GM19351 (cell line): ENCODE measurements around the gene TPRG1.

ENCODE experiments used
- ATAC-seq: cut with Tn5 transposase; IDR thresholded peaks from one replicate; pipeline ENCODE4 v1.9.1; 2021; ENCODE audit warnings: mild to moderate bottlenecking, moderate library complexity; ENCODE audit not compliant: unreplicated experiment

TPRG1 gene

DNA sequence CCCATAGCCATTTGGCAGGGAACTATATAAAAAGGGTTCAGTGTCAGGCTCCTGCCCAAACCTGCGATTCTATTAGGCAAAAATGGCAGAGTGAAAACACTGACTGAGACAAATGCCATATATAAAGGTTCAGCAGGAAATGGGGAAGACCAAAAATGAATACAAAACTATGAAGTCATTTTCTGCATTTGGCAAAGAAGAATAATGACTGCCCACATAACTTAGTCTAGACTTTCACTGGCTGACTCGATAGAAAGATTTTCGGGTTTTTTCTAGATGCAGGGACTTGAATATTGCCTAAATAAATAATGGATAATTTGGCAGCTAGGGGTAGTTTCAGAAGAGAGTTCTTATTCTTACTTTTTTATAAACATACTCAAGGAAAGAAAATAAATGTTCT, 178.0 kb downstream of the TPRG1 start:
- peak; percentile 74 for ATAC-seq

GRCh38 chr3:189353318-189353965, 181.7 kb downstream of the TPRG1 start:
- no peak for ATAC-seq

DNA sequence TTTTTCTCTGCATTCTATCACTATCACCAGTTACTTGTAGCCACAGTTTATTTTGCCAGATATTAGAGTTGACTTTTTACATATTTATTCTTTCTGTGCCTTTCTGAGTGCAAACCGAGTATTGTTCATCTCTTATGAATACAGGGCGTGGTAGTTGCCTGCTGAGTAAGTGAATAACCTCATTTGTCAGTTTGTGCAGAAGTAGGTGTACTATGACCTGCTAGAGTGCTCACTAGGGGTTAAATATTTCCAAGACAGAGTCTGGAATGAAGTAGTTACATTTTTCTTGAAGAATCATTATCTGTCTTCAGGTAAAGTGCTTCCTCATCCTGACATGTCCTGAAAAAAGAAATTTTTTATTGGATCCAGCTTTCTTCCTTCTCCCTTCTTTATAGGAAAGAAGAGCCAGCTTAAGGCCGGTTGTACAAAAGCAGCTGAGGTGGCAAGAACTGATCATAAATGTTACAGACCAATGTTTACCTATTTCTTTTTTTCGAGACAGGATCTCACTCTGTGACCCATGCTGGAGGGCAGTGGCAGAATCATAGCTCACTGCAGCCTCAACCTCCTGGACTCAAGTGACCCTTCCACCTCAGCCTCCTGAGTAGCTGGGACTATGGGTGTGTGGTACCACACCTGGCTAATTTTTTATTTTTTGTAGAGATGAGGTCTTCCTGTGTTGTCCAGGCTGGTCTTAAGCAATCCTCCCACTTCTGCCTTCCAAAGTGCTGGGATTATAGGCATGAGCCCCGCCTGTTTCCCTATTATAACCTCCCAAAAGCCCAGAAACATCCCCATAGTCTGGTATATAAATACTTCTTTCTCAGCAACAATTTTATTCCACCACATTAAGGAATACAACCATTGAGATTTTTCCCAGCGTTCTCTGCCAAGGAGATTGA, 182.5 kb downstream of the TPRG1 start:
- ATAC-seq, result no peak

DNA sequence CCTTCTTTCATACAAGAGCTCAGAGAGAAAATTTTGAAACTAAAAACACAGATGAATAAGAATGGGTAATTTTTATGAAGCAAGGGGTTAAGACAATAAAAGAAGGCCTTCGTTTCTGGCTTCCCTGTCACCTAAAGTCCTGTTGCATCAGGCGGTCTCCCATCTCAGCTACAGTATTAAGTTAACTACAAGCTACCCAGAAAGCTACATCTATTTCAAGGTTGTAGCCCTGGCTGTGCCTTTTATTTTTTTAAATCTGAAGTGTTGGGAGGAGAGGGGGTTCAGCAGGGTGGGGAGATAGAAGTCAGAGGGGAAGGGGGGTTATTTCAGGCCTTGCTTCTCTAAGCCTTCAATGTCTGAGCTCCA, 183.3 kb downstream of the TPRG1 start:
- ATAC-seq, result no peak

- no peak for ATAC-seq
Observed at GRCh38 chr3:189355481-189356201, 183.9 kb downstream of the TPRG1 start.

GRCh38 chr3:189360291-189360690, 188.5 kb downstream of the TPRG1 start:
- no peak for ATAC-seq

DNA sequence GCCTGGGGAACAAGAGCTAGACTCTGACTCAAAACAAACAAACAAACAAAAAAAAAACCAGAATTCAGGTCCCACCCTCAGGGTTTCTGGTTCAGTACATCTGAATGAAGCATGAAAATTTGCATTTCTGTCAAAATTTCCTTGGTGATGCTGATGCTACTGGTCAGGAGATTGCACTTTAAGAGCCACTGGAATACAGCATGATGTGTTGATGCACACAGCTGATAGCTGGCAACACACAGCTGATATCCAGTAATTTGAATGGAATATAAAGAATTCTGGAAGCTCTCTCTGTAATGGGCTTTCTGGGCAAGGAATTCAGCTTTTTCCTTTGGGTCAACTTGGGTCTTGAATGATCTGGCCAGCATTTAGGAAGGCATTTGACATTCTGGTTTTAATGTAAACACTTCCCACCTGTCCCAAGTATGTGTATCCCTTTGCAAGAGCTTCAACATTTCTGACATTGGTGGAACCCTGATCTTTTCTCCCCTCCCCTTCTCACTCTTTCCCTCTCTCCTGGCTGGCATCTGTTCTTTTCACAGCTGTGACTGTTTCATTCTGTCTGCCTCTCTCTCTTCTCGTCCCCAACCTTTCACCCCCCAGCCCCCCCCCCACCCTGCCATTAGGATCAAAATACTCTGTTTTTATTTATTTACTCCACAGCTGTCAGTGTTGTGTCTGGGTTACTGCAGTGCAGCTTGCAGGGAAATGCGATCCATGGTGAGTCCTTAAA, 189.5 kb downstream of the TPRG1 start:
- no peak for ATAC-seq

DNA sequence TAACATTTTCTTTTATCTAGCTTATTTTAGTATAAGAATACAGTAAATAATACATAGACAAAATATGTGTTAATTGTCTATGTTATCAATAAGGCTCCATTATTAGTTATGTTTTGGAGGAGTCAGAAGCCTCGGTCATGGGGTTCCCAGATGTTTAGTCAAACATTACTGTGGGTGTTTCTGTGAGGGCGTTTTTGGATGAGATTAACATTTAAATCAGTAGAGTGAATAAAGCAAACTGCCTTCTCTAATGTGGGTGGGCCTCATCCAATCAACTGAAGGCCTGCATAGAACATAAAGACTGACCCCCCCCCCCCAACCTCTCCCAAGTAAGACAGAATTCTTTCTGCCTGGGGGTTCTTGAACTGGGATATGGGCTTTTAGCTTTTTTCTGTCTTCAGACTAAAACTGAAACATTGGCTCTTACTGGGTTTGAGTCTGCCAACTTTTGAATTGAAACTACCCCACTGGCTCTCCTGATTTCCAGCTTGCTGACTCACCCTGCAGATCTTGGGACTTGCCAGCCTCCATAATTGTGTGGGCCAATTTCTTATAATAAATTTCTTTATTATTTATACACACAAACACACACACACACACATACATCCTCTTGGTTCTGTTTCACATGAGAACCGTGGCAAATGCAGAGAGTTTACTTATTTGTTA, 192.0 kb downstream of the TPRG1 start:
- ATAC-seq, result no peak

DNA sequence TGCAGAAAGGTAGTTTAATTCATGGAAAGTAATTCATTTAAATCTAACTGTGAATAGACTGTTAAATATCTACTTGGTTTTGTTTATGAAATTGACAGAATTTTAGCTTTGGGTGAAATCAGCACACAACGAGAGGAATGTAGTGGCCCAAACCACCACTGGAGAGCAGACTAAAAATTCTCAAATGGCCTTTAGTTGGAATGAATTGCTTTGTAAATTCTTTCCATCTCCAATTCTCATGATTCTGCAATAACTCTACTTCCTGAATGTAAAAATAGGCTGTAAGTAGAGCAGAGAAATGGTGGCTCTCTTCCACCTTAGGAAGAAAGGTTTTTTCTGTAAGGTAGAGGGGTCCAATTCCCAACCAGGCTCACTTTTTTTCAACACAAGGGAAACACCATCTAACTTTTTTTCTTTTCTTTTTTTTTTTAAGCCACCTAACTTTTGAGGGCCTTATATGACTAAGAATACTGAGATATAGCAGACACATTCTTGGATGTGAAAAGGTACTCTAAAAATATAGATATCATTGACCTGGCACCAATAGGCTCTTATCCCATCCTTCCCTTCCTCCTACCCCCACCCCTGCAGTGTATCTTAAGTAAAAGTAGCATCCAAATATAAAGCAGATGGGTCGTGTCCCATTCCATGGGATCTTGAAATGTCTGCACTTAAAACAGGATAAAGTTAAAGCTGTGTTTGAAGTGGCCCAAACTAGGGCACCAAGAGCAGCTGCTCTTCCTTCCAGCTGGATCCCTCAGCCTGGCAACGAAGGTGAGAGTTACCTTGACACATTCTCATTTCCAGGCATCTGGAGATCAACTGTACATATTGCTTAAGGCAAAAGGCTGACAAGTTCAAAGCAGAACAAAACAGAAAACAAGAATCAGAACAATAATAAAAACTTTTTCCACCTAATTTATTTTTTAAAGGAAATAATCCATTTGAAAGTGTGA, 194.1 kb downstream of the TPRG1 start:
- no peak for ATAC-seq

DNA sequence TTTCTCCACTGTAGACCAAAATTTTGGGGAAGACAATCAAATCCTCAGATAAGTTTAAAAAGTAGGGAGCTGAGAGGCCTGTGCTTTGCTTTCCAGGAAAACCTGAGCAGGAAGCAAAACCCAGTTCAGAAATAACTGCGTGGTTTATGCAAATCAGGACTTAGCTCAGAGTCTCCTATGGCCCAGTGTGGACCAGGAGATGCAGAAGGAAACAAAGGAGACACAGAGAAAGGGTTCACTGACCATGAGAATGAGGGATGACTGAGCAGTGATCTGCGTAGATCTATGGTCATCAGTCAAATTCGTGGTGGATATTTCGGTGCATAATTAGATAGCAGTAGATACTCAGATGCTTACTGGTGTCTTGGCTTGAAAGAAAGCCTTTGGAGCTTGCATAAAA, 196.6 kb downstream of the TPRG1 start:
- no peak for ATAC-seq

DNA sequence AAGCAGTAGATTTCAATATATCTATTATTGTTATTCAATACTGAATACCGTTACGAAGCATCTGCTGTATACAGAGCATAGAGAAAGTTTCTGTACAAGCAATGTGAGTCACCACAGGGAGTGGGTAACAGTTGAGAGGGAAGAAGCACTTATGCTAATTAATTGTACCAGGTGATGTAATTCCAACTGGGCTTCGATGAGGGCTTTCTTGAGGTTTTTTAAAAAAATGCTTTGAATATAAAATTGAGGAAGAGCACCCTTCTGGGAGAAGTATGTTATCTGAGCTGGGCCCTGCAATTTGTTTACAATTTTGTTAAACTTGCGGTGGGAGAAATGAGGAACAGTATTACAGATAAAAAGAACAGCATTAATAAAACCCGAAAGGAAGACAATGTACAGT, 197.9 kb downstream of the TPRG1 start:
- no peak for ATAC-seq

DNA sequence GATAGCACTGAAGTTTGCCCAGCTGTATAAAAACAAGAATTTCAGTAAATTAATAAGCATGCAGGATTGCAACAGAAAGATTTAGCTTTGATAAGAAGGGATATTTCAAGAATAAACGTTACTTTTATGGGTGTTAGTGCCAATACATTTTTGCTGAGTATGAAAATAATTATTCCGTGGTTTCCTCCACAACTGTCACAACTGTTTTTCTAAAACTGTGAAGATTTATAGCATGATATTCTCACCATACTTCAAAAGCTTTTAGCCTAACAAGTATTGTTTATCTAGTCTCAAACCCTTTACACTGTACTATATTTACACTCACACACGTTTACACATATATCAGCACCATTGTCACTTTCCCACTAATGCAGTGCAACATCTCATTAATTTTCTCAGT, 200.5 kb downstream of the TPRG1 start:
- no peak for ATAC-seq
